H9 (cell line): ENCODE measurements around the gene AGO1. TPM values are rescaled to one million over a fixed set of nuclear protein-coding genes. Genes with fewer than 3 reads are reported as not detected.
"Not testable (repeated sequence)": the region's sequence is repeated elsewhere in the genome, so short reads cannot be mapped to it uniquely, and the experiment has no call there.

Source experiments
- DNase-seq: peaks from one replicate; pipeline ENCODE4 v3.0.0-alpha.2; 2017
- H2AFZ ChIP-seq: one replicate; pipeline ENCODE4 v1.6.1; 2013; ENCODE audit warnings: mild to moderate bottlenecking, low read length, control low read depth, moderate library complexity
- H2AK5ac ChIP-seq: 2 replicates; pipeline ENCODE4 v1.6.1; 2013; ENCODE audit warnings: low read length, control low read depth, mixed read lengths; ENCODE audit not compliant: insufficient read length
- H2BK120ac ChIP-seq: one replicate; pipeline ENCODE4 v1.6.1; 2013; ENCODE audit warnings: low read depth, mild to moderate bottlenecking, low read length, control low read depth, inconsistent platforms; ENCODE audit not compliant: poor library complexity, severe bottlenecking
- H2BK12ac ChIP-seq: 2 replicates; pipeline ENCODE4 v1.6.1; 2013; ENCODE audit warnings: low read length, control low read depth, mixed read lengths, low read depth; ENCODE audit not compliant: insufficient read length
- H2BK15ac ChIP-seq: 2 replicates; pipeline ENCODE4 v1.6.1; 2013; ENCODE audit warnings: low read depth, low read length, control low read depth
- H2BK20ac ChIP-seq: one replicate; pipeline ENCODE4 v1.6.1; 2013; ENCODE audit warnings: low read depth, mild to moderate bottlenecking, low read length, control low read depth, inconsistent platforms; ENCODE audit not compliant: poor library complexity, severe bottlenecking
- H2BK5ac ChIP-seq: 2 replicates; pipeline ENCODE4 v1.6.1; 2013; ENCODE audit warnings: low read length, control low read depth, mixed read lengths; ENCODE audit not compliant: insufficient read length
- H3K14ac ChIP-seq: 2 replicates; pipeline ENCODE4 v1.6.1; 2013; ENCODE audit warnings: low read length, control low read depth; ENCODE audit not compliant: insufficient read depth
- H3K18ac ChIP-seq: 2 replicates; pipeline ENCODE4 v1.6.1; 2013; ENCODE audit warnings: low read depth, mild to moderate bottlenecking, mixed read lengths, low read length, control low read depth; ENCODE audit not compliant: insufficient read length
- H3K23ac ChIP-seq: 2 replicates; pipeline ENCODE4 v1.6.1; 2013; ENCODE audit warnings: low read length, control low read depth, mixed read lengths, low read depth; ENCODE audit not compliant: insufficient read length
- H3K23me2 ChIP-seq: 2 replicates; pipeline ENCODE4 v1.6.1; 2013; ENCODE audit warnings: low read depth, mild to moderate bottlenecking, mixed read lengths, low read length, control low read depth; ENCODE audit not compliant: insufficient read length, poor library complexity, severe bottlenecking
- H3K27ac ChIP-seq: 2 replicates; pipeline ENCODE4 v1.5.1; 2013; ENCODE audit warnings: low read length, control low read depth, mixed read lengths, low read depth; ENCODE audit not compliant: insufficient read length
- H3K27me3 ChIP-seq: 2 replicates; pipeline ENCODE4 v1.6.1; 2013; ENCODE audit warnings: low read length, control low read depth, inconsistent platforms; ENCODE audit not compliant: insufficient read depth
- H3K4ac ChIP-seq: 2 replicates; pipeline ENCODE4 v1.6.1; 2013; ENCODE audit warnings: low read depth, mild to moderate bottlenecking, control low read depth, inconsistent platforms, low read length, moderate library complexity
- H3K4me1 ChIP-seq: 2 replicates; pipeline ENCODE4 v1.6.1; 2013; ENCODE audit warnings: low read length, control low read depth, inconsistent platforms; ENCODE audit not compliant: insufficient read depth
- H3K4me2 ChIP-seq: 2 replicates; pipeline ENCODE4 v1.6.1; 2013; ENCODE audit warnings: low read length, control low read depth, mixed read lengths; ENCODE audit not compliant: insufficient read length, insufficient read depth
- H3K56ac ChIP-seq: 2 replicates; pipeline ENCODE4 v1.6.1; 2013; ENCODE audit warnings: low read depth, mild to moderate bottlenecking, mixed read lengths, low read length, control low read depth; ENCODE audit not compliant: insufficient read length
- H3K79me1 ChIP-seq: 2 replicates; pipeline ENCODE4 v1.6.1; 2013; ENCODE audit warnings: low read depth, mild to moderate bottlenecking, moderate library complexity, low read length, control low read depth, inconsistent platforms; ENCODE audit not compliant: insufficient read depth, poor library complexity, severe bottlenecking
- H3K79me2 ChIP-seq: 2 replicates; pipeline ENCODE4 v1.6.1; 2013; ENCODE audit warnings: low read length, control low read depth, inconsistent platforms; ENCODE audit not compliant: insufficient read depth
- H3K9ac ChIP-seq: 2 replicates; pipeline ENCODE4 v1.6.1; 2013; ENCODE audit warnings: low read length, control low read depth, mixed read lengths; ENCODE audit not compliant: insufficient read length; ENCODE audit errors: extremely low read depth
- H3K9me3 ChIP-seq: one replicate; pipeline ENCODE4 v1.6.1; 2013; ENCODE audit warnings: low read depth, low read length, inconsistent platforms; ENCODE audit not compliant: control insufficient read depth
- H3T11ph ChIP-seq: one replicate; pipeline ENCODE4 v1.6.1; 2013; ENCODE audit warnings: mild to moderate bottlenecking, low read length, control low read depth, inconsistent platforms
- H4K20me1 ChIP-seq: one replicate; pipeline ENCODE4 v1.6.1; 2013; ENCODE audit not compliant: control insufficient read depth, insufficient read length, insufficient read depth
- H4K5ac ChIP-seq: 2 replicates; pipeline ENCODE4 v1.6.1; 2013; ENCODE audit warnings: low read depth, mild to moderate bottlenecking, mixed read lengths, low read length, control low read depth; ENCODE audit not compliant: insufficient read length
- H4K8ac ChIP-seq: replicated peaks from 2 replicates; pipeline ENCODE4 v1.6.1; 2013; ENCODE audit warnings: low read length, control low read depth, mixed read lengths, low read depth; ENCODE audit not compliant: insufficient read length
- H4K91ac ChIP-seq: 2 replicates; pipeline ENCODE4 v1.6.1; 2013; ENCODE audit warnings: low read depth, mild to moderate bottlenecking, moderate library complexity, mixed read lengths, low read length, control low read depth; ENCODE audit not compliant: insufficient read length
- H3K27ac Mint-ChIP-seq, 3 experiments: 2 replicates in 2 of 3; 3 replicates in 1 of 3; pipeline ENCODE4 v1.8.0; 2020 to 2021; ENCODE audit warnings: mixed read lengths in 3 of 3, mild to moderate bottlenecking in 1 of 3, moderate library complexity in 1 of 3
- H3K27me3 Mint-ChIP-seq: 2 replicates; pipeline ENCODE4 v1.8.0; 2021; ENCODE audit warnings: low read depth, mild to moderate bottlenecking, moderate library complexity, mixed read lengths
- H3K36me3 Mint-ChIP-seq, 3 experiments: 2 replicates in 2 of 3; 3 replicates in 1 of 3; pipeline ENCODE4 v1.8.0; 2020 to 2021; ENCODE audit warnings: low read depth in 3 of 3, mixed read lengths in 3 of 3; ENCODE audit not compliant: insufficient read depth in 1 of 3
- H3K4me1 Mint-ChIP-seq, 2 experiments: 2 replicates each; pipeline ENCODE4 v1.8.0; 2020; ENCODE audit warnings: mixed read lengths in 2 of 2
- H3K4me3 Mint-ChIP-seq, 2 experiments: 2 replicates in 1 of 2; 3 replicates in 1 of 2; pipeline ENCODE4 v1.8.0; 2020 to 2021; ENCODE audit warnings: mild to moderate bottlenecking in 2 of 2, mixed read lengths in 2 of 2, moderate library complexity in 1 of 2
- H3K9me3 Mint-ChIP-seq, 2 experiments: 2 replicates in 1 of 2; 3 replicates in 1 of 2; pipeline ENCODE4 v1.8.0; 2020; ENCODE audit warnings: mild to moderate bottlenecking in 2 of 2, mixed read lengths in 2 of 2, moderate library complexity in 1 of 2
- CTCF ChIP-seq: fragments of 200-600 bp; sonication (generic); conservative IDR thresholded peaks from 3 replicates; pipeline ENCODE4 v1.8.0; 2021; ENCODE audit warnings: antibody characterized with exemption, mild to moderate bottlenecking
- WGBS: extraction: QIAGEN DNeasy Blood & Tissue Kit; methylation state at CpG from one replicate; pipeline ENCODE4 v1.1.7; 2013; ENCODE audit warnings: missing lambda C conversion rate, low lambda C conversion rate, mixed read lengths; ENCODE audit not compliant: insufficient read length; ENCODE audit errors: extremely low coverage; 5-methylcytosine and 5-hydroxymethylcytosine counted together
- total RNA-seq: library from RNA; stranded (reverse); gene quantifications from 2 replicates; pipeline ENCODE4 v1.2.1, GENCODE V29; 2021

AGO1 gene
- total RNA-seq, 1 experiment from 2014 or later, result 74.2 TPM

GRCh38 chr1:35971601-35972000 lies 88.6 kb downstream of the AGO1 start:
- Histone ChIP-seq H2BK120ac (no peak overlapping the region), H3K56ac (no peak overlapping the region), H3T11ph (no peak overlapping the region), H4K5ac (no peak overlapping the region), H3K4me1 (no peaks in the 10 kb centered on the region), H2AFZ (no peak overlapping the region), H4K91ac (no peak overlapping the region), H2BK20ac (no peak overlapping the region), H3K4me2 (no peak overlapping the region), H3K79me1 (no peaks in the 10 kb centered on the region), H2AK5ac (no peak overlapping the region), H2BK15ac (no peak overlapping the region), H3K79me2 (no peaks in the 10 kb centered on the region), H3K27ac (no peak overlapping the region), H3K23me2 (no peaks in the 10 kb centered on the region), H3K18ac (no peak overlapping the region), H2BK5ac (no peak overlapping the region), H3K14ac (no peak overlapping the region), H3K4ac (no peak overlapping the region), H2BK12ac (no peak overlapping the region), H3K23ac (no peak overlapping the region), H4K20me1 (no peaks in the 10 kb centered on the region), H3K9me3 (no peaks in the 10 kb centered on the region), H4K8ac (no peak overlapping the region), H3K9ac (no peak overlapping the region), H3K27me3 (no peaks in the 10 kb centered on the region)
- Mint-ChIP-seq H3K4me1 (no peaks in the 10 kb centered on the region), H3K4me3 (no peak overlapping the region), H3K27ac (no peak overlapping the region), H3K36me3 (peaks cover 11 to 54% (median 54%) of the 10 kb centered on the region in 3 experiments; a peak in 6 of 7 replicates), H3K9me3 (no peaks in the 10 kb centered on the region), H3K27me3 (no peaks in the 10 kb centered on the region; the same call in 1 of the 2 replicates)
- no peak for DNase-seq
- TF ChIP-seq CTCF, result no peak
- WGBS, result no CpG with 5 or more reads among the region's 2 CpGs

- not testable (repeated sequence) for H2BK120ac ChIP-seq, H4K20me1 ChIP-seq, H3K27me3 ChIP-seq, H2BK5ac ChIP-seq, H3K9ac ChIP-seq, H3K4me1 ChIP-seq, H3T11ph ChIP-seq, H3K23ac ChIP-seq, H4K8ac ChIP-seq, H2BK12ac ChIP-seq, H3K56ac ChIP-seq, H3K4ac ChIP-seq, DNase-seq, H3K23me2 ChIP-seq, H3K27ac ChIP-seq, H4K91ac ChIP-seq, H3K4me3 Mint-ChIP-seq, H3K79me1 ChIP-seq, H3K4me2 ChIP-seq, H2AFZ ChIP-seq, H3K27ac Mint-ChIP-seq, H3K9me3 Mint-ChIP-seq, H3K18ac ChIP-seq, H2BK20ac ChIP-seq, H4K5ac ChIP-seq, H3K14ac ChIP-seq, H2AK5ac ChIP-seq, H3K4me1 Mint-ChIP-seq, H3K9me3 ChIP-seq, H3K79me2 ChIP-seq, H2BK15ac ChIP-seq, H3K27me3 Mint-ChIP-seq
- peaks cover 11 to 53% (median 51%) of the 10 kb centered on the region in 3 experiments; a peak in 6 of 7 replicates for H3K36me3 Mint-ChIP-seq
- no CpG with 5 or more reads among the region's 3 CpGs for WGBS
Measured at GRCh38 chr1:35972631-35973030, 89.6 kb downstream of the AGO1 start.
